ENCODE data around the gene IDH3A. TPM values are rescaled to one million over a fixed set of nuclear protein-coding genes. Genes with fewer than 3 reads are reported as not detected.

Gene IDH3A
- total and polyA plus RNA-seq, 9 of the 15 experiments (the other 6 are each of a cell fraction or from before 2014, with no cell fraction given) = 37.4 to 249 (median 107) TPM

GRCh38 chr15:78105476-78106241 is 43.5 kb upstream of the IDH3A start:
- Histone ChIP-seq H3K9me1 (ENCODE audit: control insufficient read depth, insufficient read depth, low read length) (no peaks in the 10 kb centered on the region), H3K9ac (ENCODE audit: insufficient read depth in 1 of 2, low read depth in 2 of 2, low read length in 2 of 2) (peak overlapping the region in 1 of 2 experiments; percentile 35; a peak in 1 of 4 replicates), H3K27me3 (ENCODE audit: control insufficient read depth in 2 of 2, insufficient read depth in 2 of 2, low read length in 2 of 2) (no peaks in the 10 kb centered on the region), H2AFZ (ENCODE audit: low read depth, low read length) (no peak overlapping the region), H3K4me2 (ENCODE audit: insufficient read depth, low read length) (no peak overlapping the region), H3K79me2 (ENCODE audit: control insufficient read depth, insufficient read depth, low read length) (no peaks in the 10 kb centered on the region), H3K36me3 (ENCODE audit: control insufficient read depth, insufficient read depth, low read length) (no peaks in the 10 kb centered on the region), H3K27ac (ENCODE audit: extremely low read depth, low read depth, low read length) (no peak overlapping the region), H3K4me3 (no peak overlapping the region), H3K4me1 (replicated peaks in 1 of 2; ENCODE audit: control insufficient read depth in 2 of 2, insufficient read depth in 2 of 2, low read length in 2 of 2) (peaks cover 0 to 7% of the 10 kb centered on the region in 2 experiments; a peak in 2 of 5 replicates), H4K20me1 (replicated peaks; ENCODE audit: control insufficient read depth, insufficient read depth, low read length) (0 out of 2 replicates have a peak, but pooled peaks cover 6% of the 10 kb centered on the region), H3K9me3 (replicated peaks; ENCODE audit: control insufficient read depth, insufficient read depth, low read depth, low read length) (no peaks in the 10 kb centered on the region)
- CTCF ChIA-PET (ENCODE audit: low intra/inter-chr PET ratio) = no interaction called here
- ATAC-seq (no peak), FAIRE-seq (no peak), DNase-seq (ENCODE audit: extremely low read depth in 1 of 4, low spot score in 3 of 4) (no peak)
- no TSS peak for BruUV-seq (replicated peaks)
- in situ Hi-C loops (cut with MboI) = no loop called here
- WGBS (ENCODE audit: insufficient coverage, low coverage, missing lambda C conversion rate) = 55% methylated on average over 14 of the region's 16 CpGs
- intact Hi-C loops (cut with micrococcal nuclease) = no loop called here
- POLR2A ChIA-PET = no interaction called here
- TF ChIP-seq THRAP3 (IDR thresholded peaks at IDR 0.05; ENCODE audit: borderline replicate concordance) (no peak), GTF2B (IDR thresholded peaks at IDR 0.05; ENCODE audit: extremely low read depth, insufficient read length) (no peak), TAF7 (tag; IDR thresholded peaks at IDR 0.05) (no peak), CC2D1A (IDR thresholded peaks at IDR 0.05) (no peak), RNF219 (CRISPR knock-in tag; IDR thresholded peaks at IDR 0.05) (no peak), SMARCC2 (IDR thresholded peaks at IDR 0.05; ENCODE audit: low read depth) (no peak), NRF1 (conservative IDR thresholded peaks at IDR 0.05 in 1 of 2, IDR thresholded peaks at IDR 0.05 in 1 of 2) (no peak), DNMT1 (IDR thresholded peaks at IDR 0.05) (no peak), PATZ1 (CRISPR knock-in tag; IDR thresholded peaks at IDR 0.05; ENCODE audit: borderline replicate concordance) (no peak), TSC22D4 (tag; IDR thresholded peaks at IDR 0.05) (no peak), ID3 (CRISPR knock-in tag; IDR thresholded peaks at IDR 0.05) (no peak), ID3 (tag; IDR thresholded peaks at IDR 0.05) (no peak), CEBPZ (IDR thresholded peaks at IDR 0.05; ENCODE audit: borderline replicate concordance, low read depth, low read length) (no peak)
